WTC11 (cell line): Measurements from ENCODE around the gene NT5DC4. TPM values are rescaled to one million over a fixed set of nuclear protein-coding genes. Genes with fewer than 3 reads are reported as not detected.

ENCODE experiments used
- ATF1 ChIP-seq: sonication (generic); formaldehyde crosslinking; IDR thresholded peaks from 2 replicates; pipeline ENCODE4 v1.8.1; 2023; ENCODE audit warnings: mild to moderate bottlenecking, moderate library complexity, missing genetic modification reagents
- CREM ChIP-seq: sonication (generic); formaldehyde crosslinking; IDR thresholded peaks from 2 replicates; pipeline ENCODE4 v1.8.1; 2022; ENCODE audit warnings: mild to moderate bottlenecking, missing genetic modification reagents, moderate library complexity
- ETV6 ChIP-seq: sonication (generic); formaldehyde crosslinking; IDR thresholded peaks from 2 replicates; pipeline ENCODE4 v1.8.1; 2022; ENCODE audit warnings: mild to moderate bottlenecking, missing genetic modification reagents
- FOXJ3 ChIP-seq: sonication (generic); formaldehyde crosslinking; IDR thresholded peaks from 2 replicates; pipeline ENCODE4 v1.9.0; 2021; ENCODE audit warnings: missing genetic modification reagents, mild to moderate bottlenecking, borderline replicate concordance
- GABPB1 ChIP-seq: sonication (generic); formaldehyde crosslinking; IDR thresholded peaks from 2 replicates; pipeline ENCODE4 v1.8.1; 2023; ENCODE audit warnings: mild to moderate bottlenecking, missing genetic modification reagents
- IRF2 ChIP-seq: sonication (generic); formaldehyde crosslinking; IDR thresholded peaks from 2 replicates; pipeline ENCODE4 v1.8.0; 2022; ENCODE audit warnings: low read depth, missing genetic modification reagents, borderline replicate concordance
- NFE2L1 ChIP-seq: sonication (generic); formaldehyde crosslinking; IDR thresholded peaks from 2 replicates; pipeline ENCODE4 v1.8.1; 2023; ENCODE audit warnings: missing genetic modification reagents
- NFYB ChIP-seq: sonication (generic); formaldehyde crosslinking; conservative IDR thresholded peaks from 2 replicates; pipeline ENCODE4 v1.8.0; 2022; ENCODE audit warnings: low read depth, missing genetic modification reagents
- TEAD1 ChIP-seq: sonication (generic); formaldehyde crosslinking; IDR thresholded peaks from 2 replicates; pipeline ENCODE4 v1.8.0; 2022; ENCODE audit warnings: mild to moderate bottlenecking, missing genetic modification reagents
- ZNF219 ChIP-seq: sonication (generic); formaldehyde crosslinking; IDR thresholded peaks from 2 replicates; pipeline ENCODE4 v1.8.0; 2023; ENCODE audit warnings: missing genetic modification reagents, mild to moderate bottlenecking, borderline replicate concordance
- ZNF396 ChIP-seq: fragments of 250-450 bp; sonication (Bioruptor Pico); IDR thresholded peaks from 2 replicates; pipeline ENCODE4 v1.8.0; 2021; ENCODE audit warnings: mild to moderate bottlenecking, moderate library complexity, borderline replicate concordance
- ZNF416 ChIP-seq: fragments of 250-450 bp; sonication (Bioruptor Pico); IDR thresholded peaks from 2 replicates; pipeline ENCODE4 v1.9.0; 2021; ENCODE audit warnings: mild to moderate bottlenecking, inconsistent platforms
- ZNF671 ChIP-seq: fragments of 250-450 bp; sonication (Bioruptor Pico); IDR thresholded peaks from 2 replicates; pipeline ENCODE4 v1.8.0; 2021; ENCODE audit warnings: mild to moderate bottlenecking
- total RNA-seq: library from RNA; stranded (reverse); gene quantifications from 3 replicates; pipeline ENCODE4 v1.2.3, GENCODE V29; 2021
- TF ChIP-seq, protein P1 (sequence below): sonication (generic); formaldehyde crosslinking; IDR thresholded peaks from 2 replicates; pipeline ENCODE4 v1.8.0; 2022; ENCODE audit warnings: mild to moderate bottlenecking, missing genetic modification reagents
- TF ChIP-seq, protein P2 (sequence below): sonication (generic); formaldehyde crosslinking; conservative IDR thresholded peaks from 2 replicates; pipeline ENCODE4 v1.8.1; 2023; ENCODE audit warnings: mild to moderate bottlenecking, low read depth, missing genetic modification reagents, moderate library complexity
- TF ChIP-seq, protein P3 (sequence below): sonication (generic); formaldehyde crosslinking; IDR thresholded peaks from 2 replicates; pipeline ENCODE4 v1.8.1; 2022; ENCODE audit warnings: missing genetic modification reagents, borderline replicate concordance
- TF ChIP-seq, protein P4 (sequence below): sonication (generic); formaldehyde crosslinking; IDR thresholded peaks from 2 replicates; pipeline ENCODE4 v1.8.0; 2022; ENCODE audit warnings: mild to moderate bottlenecking, missing genetic modification reagents
- TF ChIP-seq, protein P5 (sequence below): fragments of 250-450 bp; sonication (Bioruptor Pico); IDR thresholded peaks from 2 replicates; pipeline ENCODE4 v1.9.0; 2021; ENCODE audit warnings: mild to moderate bottlenecking, borderline replicate concordance
- TF ChIP-seq, protein P6 (sequence below): sonication (generic); formaldehyde crosslinking; IDR thresholded peaks from 2 replicates; pipeline ENCODE4 v1.8.0; 2022; ENCODE audit warnings: mild to moderate bottlenecking, missing genetic modification reagents
- TF ChIP-seq, protein P7 (sequence below): sonication (generic); formaldehyde crosslinking; IDR thresholded peaks from 2 replicates; pipeline ENCODE4 v1.8.0; 2022; ENCODE audit warnings: mild to moderate bottlenecking, missing genetic modification reagents
- TF ChIP-seq, protein P8 (sequence below): fragments of 250-450 bp; sonication (Bioruptor Pico); IDR thresholded peaks from 2 replicates; pipeline ENCODE4 v1.9.0; 2021; ENCODE audit warnings: mild to moderate bottlenecking
- TF ChIP-seq, protein P9 (sequence below): sonication (generic); formaldehyde crosslinking; IDR thresholded peaks from 2 replicates; pipeline ENCODE4 v1.8.1; 2023; ENCODE audit warnings: mild to moderate bottlenecking, moderate library complexity, missing genetic modification reagents

NT5DC4 gene
- total RNA-seq, 1 experiment from 2014 or later = not detected

DNA sequence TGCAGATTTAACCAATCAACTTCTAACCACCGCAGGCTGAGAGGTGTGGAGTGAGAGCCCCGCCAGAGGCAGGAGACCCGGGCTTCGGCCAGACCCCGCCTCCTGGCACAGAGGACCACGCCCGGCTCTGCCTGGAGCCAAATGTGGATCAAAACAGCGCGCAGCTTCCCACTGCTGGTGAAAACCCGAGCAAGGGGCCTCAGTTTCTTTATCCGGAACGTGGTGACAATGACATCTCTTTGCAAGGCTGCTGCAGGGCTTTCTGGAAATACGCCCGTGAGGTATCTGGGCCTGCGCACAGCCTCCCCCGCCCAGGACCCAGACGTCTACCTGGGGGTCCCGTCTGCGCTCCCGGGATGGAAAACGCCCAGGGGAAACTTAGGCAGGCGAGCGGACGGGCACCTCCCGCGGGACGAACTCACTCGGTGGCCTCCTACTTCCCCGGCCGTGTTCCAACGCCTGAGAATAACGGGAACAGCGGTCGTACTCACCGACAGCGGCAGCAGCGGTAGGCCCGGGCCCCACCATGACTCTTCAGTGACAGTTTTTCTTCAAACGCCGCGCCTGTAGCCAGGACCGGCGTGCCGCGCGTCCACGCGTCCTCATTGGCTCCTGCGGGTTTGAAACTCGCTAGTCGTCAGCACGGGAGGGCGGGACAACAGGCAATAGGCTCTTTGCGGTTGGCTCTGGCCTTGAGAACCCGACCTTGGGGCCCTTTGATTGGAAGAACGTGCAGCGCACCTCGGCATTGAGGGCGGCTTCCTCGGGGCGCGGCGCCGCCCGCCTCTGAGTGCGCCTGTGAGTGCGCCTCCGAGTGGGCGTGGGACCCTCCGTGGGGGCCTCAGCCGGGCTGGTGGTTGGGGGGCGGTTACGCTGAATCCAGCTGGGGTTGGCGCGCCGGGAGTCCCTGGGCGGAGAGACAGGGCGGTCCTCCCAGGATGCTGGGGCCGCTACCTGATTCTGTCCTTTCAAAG, 43.5 kb downstream of the NT5DC4 start, which contains the start of gene CKAP2L (continued):
- TF ChIP-seq, protein P1, sequence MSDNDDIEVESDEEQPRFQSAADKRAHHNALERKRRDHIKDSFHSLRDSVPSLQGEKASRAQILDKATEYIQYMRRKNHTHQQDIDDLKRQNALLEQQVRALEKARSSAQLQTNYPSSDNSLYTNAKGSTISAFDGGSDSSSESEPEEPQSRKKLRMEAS (CRISPR knock-in tag) = peak; percentile 62
- 0 out of 2 replicates have a peak, but pooled peaks have one; percentile 21 for TF ChIP-seq TEAD1 (CRISPR knock-in tag)
- peak; percentile 69; the same call in 1 of the 2 replicates for TF ChIP-seq ETV6 (CRISPR knock-in tag)
- TF ChIP-seq, protein P2, sequence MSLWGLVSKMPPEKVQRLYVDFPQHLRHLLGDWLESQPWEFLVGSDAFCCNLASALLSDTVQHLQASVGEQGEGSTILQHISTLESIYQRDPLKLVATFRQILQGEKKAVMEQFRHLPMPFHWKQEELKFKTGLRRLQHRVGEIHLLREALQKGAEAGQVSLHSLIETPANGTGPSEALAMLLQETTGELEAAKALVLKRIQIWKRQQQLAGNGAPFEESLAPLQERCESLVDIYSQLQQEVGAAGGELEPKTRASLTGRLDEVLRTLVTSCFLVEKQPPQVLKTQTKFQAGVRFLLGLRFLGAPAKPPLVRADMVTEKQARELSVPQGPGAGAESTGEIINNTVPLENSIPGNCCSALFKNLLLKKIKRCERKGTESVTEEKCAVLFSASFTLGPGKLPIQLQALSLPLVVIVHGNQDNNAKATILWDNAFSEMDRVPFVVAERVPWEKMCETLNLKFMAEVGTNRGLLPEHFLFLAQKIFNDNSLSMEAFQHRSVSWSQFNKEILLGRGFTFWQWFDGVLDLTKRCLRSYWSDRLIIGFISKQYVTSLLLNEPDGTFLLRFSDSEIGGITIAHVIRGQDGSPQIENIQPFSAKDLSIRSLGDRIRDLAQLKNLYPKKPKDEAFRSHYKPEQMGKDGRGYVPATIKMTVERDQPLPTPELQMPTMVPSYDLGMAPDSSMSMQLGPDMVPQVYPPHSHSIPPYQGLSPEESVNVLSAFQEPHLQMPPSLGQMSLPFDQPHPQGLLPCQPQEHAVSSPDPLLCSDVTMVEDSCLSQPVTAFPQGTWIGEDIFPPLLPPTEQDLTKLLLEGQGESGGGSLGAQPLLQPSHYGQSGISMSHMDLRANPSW (CRISPR knock-in tag) = no peak
- TF ChIP-seq, protein P3, sequence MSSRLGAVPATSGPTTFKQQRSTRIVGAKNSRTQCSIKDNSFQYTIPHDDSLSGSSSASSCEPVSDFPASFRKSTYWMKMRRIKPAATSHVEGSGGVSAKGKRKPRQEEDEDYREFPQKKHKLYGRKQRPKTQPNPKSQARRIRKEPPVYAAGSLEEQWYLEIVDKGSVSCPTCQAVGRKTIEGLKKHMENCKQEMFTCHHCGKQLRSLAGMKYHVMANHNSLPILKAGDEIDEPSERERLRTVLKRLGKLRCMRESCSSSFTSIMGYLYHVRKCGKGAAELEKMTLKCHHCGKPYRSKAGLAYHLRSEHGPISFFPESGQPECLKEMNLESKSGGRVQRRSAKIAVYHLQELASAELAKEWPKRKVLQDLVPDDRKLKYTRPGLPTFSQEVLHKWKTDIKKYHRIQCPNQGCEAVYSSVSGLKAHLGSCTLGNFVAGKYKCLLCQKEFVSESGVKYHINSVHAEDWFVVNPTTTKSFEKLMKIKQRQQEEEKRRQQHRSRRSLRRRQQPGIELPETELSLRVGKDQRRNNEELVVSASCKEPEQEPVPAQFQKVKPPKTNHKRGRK (CRISPR knock-in tag) = no peak
- no peak for TF ChIP-seq IRF2 (CRISPR knock-in tag)
- no peak for TF ChIP-seq ZNF416 (CRISPR knock-in tag)
- TF ChIP-seq NFYB (CRISPR knock-in tag) = peak; percentile 89
- TF ChIP-seq FOXJ3 (CRISPR knock-in tag) = no peak
- peak; percentile 64; the same call in 1 of the 2 replicates for TF ChIP-seq NFE2L1
- TF ChIP-seq GABPB1 (CRISPR knock-in tag) = peak; percentile 94
- no peak for TF ChIP-seq ZNF219
- no peak for TF ChIP-seq ZNF671 (CRISPR knock-in tag)
- TF ChIP-seq, protein P4, sequence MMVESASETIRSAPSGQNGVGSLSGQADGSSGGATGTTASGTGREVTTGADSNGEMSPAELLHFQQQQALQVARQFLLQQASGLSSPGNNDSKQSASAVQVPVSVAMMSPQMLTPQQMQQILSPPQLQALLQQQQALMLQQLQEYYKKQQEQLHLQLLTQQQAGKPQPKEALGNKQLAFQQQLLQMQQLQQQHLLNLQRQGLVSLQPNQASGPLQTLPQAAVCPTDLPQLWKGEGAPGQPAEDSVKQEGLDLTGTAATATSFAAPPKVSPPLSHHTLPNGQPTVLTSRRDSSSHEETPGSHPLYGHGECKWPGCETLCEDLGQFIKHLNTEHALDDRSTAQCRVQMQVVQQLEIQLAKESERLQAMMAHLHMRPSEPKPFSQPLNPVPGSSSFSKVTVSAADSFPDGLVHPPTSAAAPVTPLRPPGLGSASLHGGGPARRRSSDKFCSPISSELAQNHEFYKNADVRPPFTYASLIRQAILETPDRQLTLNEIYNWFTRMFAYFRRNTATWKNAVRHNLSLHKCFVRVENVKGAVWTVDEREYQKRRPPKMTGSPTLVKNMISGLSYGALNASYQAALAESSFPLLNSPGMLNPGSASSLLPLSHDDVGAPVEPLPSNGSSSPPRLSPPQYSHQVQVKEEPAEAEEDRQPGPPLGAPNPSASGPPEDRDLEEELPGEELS (CRISPR knock-in tag) = no peak
- TF ChIP-seq, protein P5, sequence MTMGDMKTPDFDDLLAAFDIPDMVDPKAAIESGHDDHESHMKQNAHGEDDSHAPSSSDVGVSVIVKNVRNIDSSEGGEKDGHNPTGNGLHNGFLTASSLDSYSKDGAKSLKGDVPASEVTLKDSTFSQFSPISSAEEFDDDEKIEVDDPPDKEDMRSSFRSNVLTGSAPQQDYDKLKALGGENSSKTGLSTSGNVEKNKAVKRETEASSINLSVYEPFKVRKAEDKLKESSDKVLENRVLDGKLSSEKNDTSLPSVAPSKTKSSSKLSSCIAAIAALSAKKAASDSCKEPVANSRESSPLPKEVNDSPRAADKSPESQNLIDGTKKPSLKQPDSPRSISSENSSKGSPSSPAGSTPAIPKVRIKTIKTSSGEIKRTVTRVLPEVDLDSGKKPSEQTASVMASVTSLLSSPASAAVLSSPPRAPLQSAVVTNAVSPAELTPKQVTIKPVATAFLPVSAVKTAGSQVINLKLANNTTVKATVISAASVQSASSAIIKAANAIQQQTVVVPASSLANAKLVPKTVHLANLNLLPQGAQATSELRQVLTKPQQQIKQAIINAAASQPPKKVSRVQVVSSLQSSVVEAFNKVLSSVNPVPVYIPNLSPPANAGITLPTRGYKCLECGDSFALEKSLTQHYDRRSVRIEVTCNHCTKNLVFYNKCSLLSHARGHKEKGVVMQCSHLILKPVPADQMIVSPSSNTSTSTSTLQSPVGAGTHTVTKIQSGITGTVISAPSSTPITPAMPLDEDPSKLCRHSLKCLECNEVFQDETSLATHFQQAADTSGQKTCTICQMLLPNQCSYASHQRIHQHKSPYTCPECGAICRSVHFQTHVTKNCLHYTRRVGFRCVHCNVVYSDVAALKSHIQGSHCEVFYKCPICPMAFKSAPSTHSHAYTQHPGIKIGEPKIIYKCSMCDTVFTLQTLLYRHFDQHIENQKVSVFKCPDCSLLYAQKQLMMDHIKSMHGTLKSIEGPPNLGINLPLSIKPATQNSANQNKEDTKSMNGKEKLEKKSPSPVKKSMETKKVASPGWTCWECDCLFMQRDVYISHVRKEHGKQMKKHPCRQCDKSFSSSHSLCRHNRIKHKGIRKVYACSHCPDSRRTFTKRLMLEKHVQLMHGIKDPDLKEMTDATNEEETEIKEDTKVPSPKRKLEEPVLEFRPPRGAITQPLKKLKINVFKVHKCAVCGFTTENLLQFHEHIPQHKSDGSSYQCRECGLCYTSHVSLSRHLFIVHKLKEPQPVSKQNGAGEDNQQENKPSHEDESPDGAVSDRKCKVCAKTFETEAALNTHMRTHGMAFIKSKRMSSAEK (CRISPR knock-in tag) = no peak
- TF ChIP-seq, protein P6, sequence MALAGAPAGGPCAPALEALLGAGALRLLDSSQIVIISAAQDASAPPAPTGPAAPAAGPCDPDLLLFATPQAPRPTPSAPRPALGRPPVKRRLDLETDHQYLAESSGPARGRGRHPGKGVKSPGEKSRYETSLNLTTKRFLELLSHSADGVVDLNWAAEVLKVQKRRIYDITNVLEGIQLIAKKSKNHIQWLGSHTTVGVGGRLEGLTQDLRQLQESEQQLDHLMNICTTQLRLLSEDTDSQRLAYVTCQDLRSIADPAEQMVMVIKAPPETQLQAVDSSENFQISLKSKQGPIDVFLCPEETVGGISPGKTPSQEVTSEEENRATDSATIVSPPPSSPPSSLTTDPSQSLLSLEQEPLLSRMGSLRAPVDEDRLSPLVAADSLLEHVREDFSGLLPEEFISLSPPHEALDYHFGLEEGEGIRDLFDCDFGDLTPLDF (CRISPR knock-in tag) = no peak
- TF ChIP-seq, protein P7, sequence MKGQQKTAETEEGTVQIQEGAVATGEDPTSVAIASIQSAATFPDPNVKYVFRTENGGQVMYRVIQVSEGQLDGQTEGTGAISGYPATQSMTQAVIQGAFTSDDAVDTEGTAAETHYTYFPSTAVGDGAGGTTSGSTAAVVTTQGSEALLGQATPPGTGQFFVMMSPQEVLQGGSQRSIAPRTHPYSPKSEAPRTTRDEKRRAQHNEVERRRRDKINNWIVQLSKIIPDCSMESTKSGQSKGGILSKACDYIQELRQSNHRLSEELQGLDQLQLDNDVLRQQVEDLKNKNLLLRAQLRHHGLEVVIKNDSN (CRISPR knock-in tag) = no peak
- TF ChIP-seq, protein P8, sequence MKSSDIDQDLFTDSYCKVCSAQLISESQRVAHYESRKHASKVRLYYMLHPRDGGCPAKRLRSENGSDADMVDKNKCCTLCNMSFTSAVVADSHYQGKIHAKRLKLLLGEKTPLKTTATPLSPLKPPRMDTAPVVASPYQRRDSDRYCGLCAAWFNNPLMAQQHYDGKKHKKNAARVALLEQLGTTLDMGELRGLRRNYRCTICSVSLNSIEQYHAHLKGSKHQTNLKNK (CRISPR knock-in tag) = no peak
- TF ChIP-seq ZNF396 (CRISPR knock-in tag) = no peak
- TF ChIP-seq ATF1 (CRISPR knock-in tag) = no peak
- TF ChIP-seq, protein P9, sequence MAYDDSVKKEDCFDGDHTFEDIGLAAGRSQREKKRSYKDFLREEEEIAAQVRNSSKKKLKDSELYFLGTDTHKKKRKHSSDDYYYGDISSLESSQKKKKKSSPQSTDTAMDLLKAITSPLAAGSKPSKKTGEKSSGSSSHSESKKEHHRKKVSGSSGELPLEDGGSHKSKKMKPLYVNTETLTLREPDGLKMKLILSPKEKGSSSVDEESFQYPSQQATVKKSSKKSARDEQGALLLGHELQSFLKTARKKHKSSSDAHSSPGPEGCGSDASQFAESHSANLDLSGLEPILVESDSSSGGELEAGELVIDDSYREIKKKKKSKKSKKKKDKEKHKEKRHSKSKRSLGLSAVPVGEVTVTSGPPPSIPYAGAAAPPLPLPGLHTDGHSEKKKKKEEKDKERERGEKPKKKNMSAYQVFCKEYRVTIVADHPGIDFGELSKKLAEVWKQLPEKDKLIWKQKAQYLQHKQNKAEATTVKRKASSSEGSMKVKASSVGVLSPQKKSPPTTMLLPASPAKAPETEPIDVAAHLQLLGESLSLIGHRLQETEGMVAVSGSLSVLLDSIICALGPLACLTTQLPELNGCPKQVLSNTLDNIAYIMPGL = peak; percentile 50; the same call in 1 of the 2 replicates
- peak; percentile 45; the same call in 1 of the 2 replicates for TF ChIP-seq CREM (CRISPR knock-in tag)
